IPS DF 6.9 (cell line): Measurements from ENCODE around the gene SLC1A2.

ENCODE experiments used
- DNase-seq: peaks from one replicate; pipeline ENCODE4 v3.0.0-alpha.2; 2013; ENCODE audit warnings: low read depth, low spot score
- H3K27ac ChIP-seq: one replicate; pipeline ENCODE4 v1.5.1; 2013; ENCODE audit warnings: low read length, control low read depth
- H3K27me3 ChIP-seq: 2 replicates; pipeline ENCODE4 v1.6.1; 2013; ENCODE audit warnings: mild to moderate bottlenecking, low read length; ENCODE audit not compliant: control insufficient read depth, insufficient read depth
- H3K36me3 ChIP-seq: 2 replicates; pipeline ENCODE4 v1.6.1; 2013; ENCODE audit warnings: low read length; ENCODE audit not compliant: control insufficient read depth, insufficient read depth
- H3K4me1 ChIP-seq: 2 replicates; pipeline ENCODE4 v1.6.1; 2013; ENCODE audit warnings: low read length; ENCODE audit not compliant: control insufficient read depth, insufficient read depth
- H3K4me3 ChIP-seq: 2 replicates; pipeline ENCODE4 v1.5.1; 2013; ENCODE audit warnings: mild to moderate bottlenecking, low read length
- H3K9me3 ChIP-seq: 2 replicates; pipeline ENCODE4 v1.6.1; 2013; ENCODE audit warnings: low read length, inconsistent platforms; ENCODE audit not compliant: control insufficient read depth, insufficient read depth
- WGBS: extraction: QIAGEN DNeasy Blood & Tissue Kit; methylation state at CpG from one replicate; pipeline ENCODE4 v1.1.7; 2013; ENCODE audit warnings: mixed read lengths, missing lambda C conversion rate; ENCODE audit not compliant: insufficient read length, insufficient coverage; 5-methylcytosine and 5-hydroxymethylcytosine counted together

SLC1A2 gene

GRCh38 chr11:35237351-35237750 is 182.0 kb downstream of the SLC1A2 start:
- no CpG with 5 or more reads among the region's 1 CpG for WGBS
- no peak for DNase-seq
- H3K27ac ChIP-seq, result no peak overlapping the region

GRCh38 chr11:35236667-35237003 is 182.7 kb downstream of the SLC1A2 start:
- DNase-seq, result no peak
- Histone ChIP-seq H3K36me3 (no peaks in the 10 kb centered on the region), H3K4me1 (no peaks in the 10 kb centered on the region; the same call in 1 of the 2 replicates), H3K27me3 (no peaks in the 10 kb centered on the region), H3K9me3 (no peaks in the 10 kb centered on the region), H3K4me3 (no peak overlapping the region), H3K27ac (no peak overlapping the region)
- WGBS, result no CpG with 5 or more reads among the region's 5 CpGs

More at GRCh38 chr11:35237351-35237750, 182.0 kb downstream of the SLC1A2 start:
- H3K4me1 ChIP-seq, result no peaks in the 10 kb centered on the region; the same call in 1 of the 2 replicates
- no peaks in the 10 kb centered on the region for H3K9me3 ChIP-seq
- no peak overlapping the region for H3K4me3 ChIP-seq
- H3K27me3 ChIP-seq, result no peaks in the 10 kb centered on the region
- H3K36me3 ChIP-seq, result no peaks in the 10 kb centered on the region

- Histone ChIP-seq H3K4me3 (no peak overlapping the region), H3K27ac (no peak overlapping the region), H3K27me3 (no peaks in the 10 kb centered on the region), H3K36me3 (no peaks in the 10 kb centered on the region), H3K9me3 (no peaks in the 10 kb centered on the region), H3K4me1 (no peaks in the 10 kb centered on the region; the same call in 1 of the 2 replicates)
- WGBS, result no CpG with 5 or more reads among the region's 4 CpGs
- DNase-seq, result no peak
Observed at GRCh38 chr11:35235936-35236666, 183.3 kb downstream of the SLC1A2 start.

GRCh38 chr11:35235498-35235897 is 183.9 kb downstream of the SLC1A2 start:
- Histone ChIP-seq H3K27ac (no peak overlapping the region), H3K4me3 (no peak overlapping the region), H3K4me1 (no peaks in the 10 kb centered on the region; the same call in 1 of the 2 replicates), H3K27me3 (no peaks in the 10 kb centered on the region), H3K9me3 (no peaks in the 10 kb centered on the region), H3K36me3 (no peaks in the 10 kb centered on the region)
- DNase-seq, result no peak
- WGBS, result no CpG with 5 or more reads among the region's 1 CpG

GRCh38 chr11:35235157-35235468 is 184.2 kb downstream of the SLC1A2 start:
- no peaks in the 10 kb centered on the region for H3K36me3 ChIP-seq
- DNase-seq, result no peak
- H3K4me1 ChIP-seq, result no peaks in the 10 kb centered on the region; the same call in 1 of the 2 replicates
- no peak overlapping the region for H3K27ac ChIP-seq
- WGBS, result no CpG with 5 or more reads among the region's 2 CpGs
- H3K4me3 ChIP-seq, result no peak overlapping the region
- H3K27me3 ChIP-seq, result no peaks in the 10 kb centered on the region
- H3K9me3 ChIP-seq, result no peaks in the 10 kb centered on the region

- no peaks in the 10 kb centered on the region for H3K36me3 ChIP-seq
- H3K27me3 ChIP-seq, result no peaks in the 10 kb centered on the region
- H3K9me3 ChIP-seq, result no peaks in the 10 kb centered on the region
- no peak overlapping the region for H3K27ac ChIP-seq
- H3K4me1 ChIP-seq, result no peaks in the 10 kb centered on the region; the same call in 1 of the 2 replicates
- no peak overlapping the region for H3K4me3 ChIP-seq
- no CpG with 5 or more reads among the region's 3 CpGs for WGBS
- DNase-seq, result no peak
Observed at GRCh38 chr11:35234460-35235156, 184.8 kb downstream of the SLC1A2 start.

GRCh38 chr11:35233518-35233917 is 185.8 kb downstream of the SLC1A2 start:
- DNase-seq, result no peak
- no peak overlapping the region for H3K4me3 ChIP-seq
- no CpG with 5 or more reads among the region's 1 CpG for WGBS
- no peak overlapping the region for H3K27ac ChIP-seq
- H3K36me3 ChIP-seq, result no peaks in the 10 kb centered on the region
- no peaks in the 10 kb centered on the region; the same call in 1 of the 2 replicates for H3K4me1 ChIP-seq
- no peaks in the 10 kb centered on the region for H3K27me3 ChIP-seq
- no peaks in the 10 kb centered on the region for H3K9me3 ChIP-seq

GRCh38 chr11:35232891-35233330 is 186.4 kb downstream of the SLC1A2 start:
- no peaks in the 10 kb centered on the region for H3K9me3 ChIP-seq
- no peak overlapping the region for H3K27ac ChIP-seq
- no CpG with 5 or more reads among the region's 4 CpGs for WGBS
- H3K27me3 ChIP-seq, result no peaks in the 10 kb centered on the region
- H3K4me1 ChIP-seq, result no peaks in the 10 kb centered on the region; the same call in 1 of the 2 replicates
- H3K4me3 ChIP-seq, result no peak overlapping the region
- H3K36me3 ChIP-seq, result no peaks in the 10 kb centered on the region
- no peak for DNase-seq

GRCh38 chr11:35231076-35231860 is 188.1 kb downstream of the SLC1A2 start:
- Histone ChIP-seq H3K4me1 (no peaks in the 10 kb centered on the region), H3K9me3 (no peaks in the 10 kb centered on the region), H3K36me3 (no peaks in the 10 kb centered on the region), H3K4me3 (no peak overlapping the region), H3K27ac (no peak overlapping the region), H3K27me3 (no peaks in the 10 kb centered on the region)
- WGBS, result no CpG with 5 or more reads among the region's 5 CpGs
- DNase-seq, result no peak

GRCh38 chr11:35230388-35230787 is 189.0 kb downstream of the SLC1A2 start:
- no peaks in the 10 kb centered on the region for H3K27me3 ChIP-seq
- no peaks in the 10 kb centered on the region for H3K4me1 ChIP-seq
- no peaks in the 10 kb centered on the region for H3K36me3 ChIP-seq
- WGBS, result no CpG with 5 or more reads among the region's 1 CpG
- DNase-seq, result no peak
- H3K4me3 ChIP-seq, result no peak overlapping the region
- H3K9me3 ChIP-seq, result no peaks in the 10 kb centered on the region
- no peak overlapping the region for H3K27ac ChIP-seq
